HepG2 (cell line): ENCODE results near the gene TANGO2. TPM values are rescaled to one million over a fixed set of nuclear protein-coding genes. Genes with fewer than 3 reads are reported as not detected.

ENCODE experiments used
- FOXK2 ChIP-seq: fragments of 450-650 bp; IDR thresholded peaks from 2 replicates; pipeline ENCODE4 v1.6.1; 2016
- KAT7 ChIP-seq: IDR thresholded peaks from 2 replicates; pipeline ENCODE4 v1.6.1; 2018; ENCODE audit warnings: borderline replicate concordance, missing compliant biosample characterization
- KLF13 ChIP-seq: sonication (generic); formaldehyde crosslinking; IDR thresholded peaks from 2 replicates; pipeline ENCODE4 v1.4.0; 2020; ENCODE audit warnings: mild to moderate bottlenecking, missing genetic modification reagents
- MAF1 ChIP-seq: sonication (generic); formaldehyde crosslinking; IDR thresholded peaks from 2 replicates; pipeline ENCODE4 v1.5.0; 2020; ENCODE audit warnings: missing genetic modification reagents, borderline replicate concordance
- MEF2D ChIP-seq: sonication (generic); formaldehyde crosslinking; IDR thresholded peaks from 2 replicates; pipeline ENCODE4 v1.5.1; 2020; ENCODE audit warnings: mild to moderate bottlenecking, missing genetic modification reagents
- POLR2G ChIP-seq: fragments of 200-400 bp; formaldehyde crosslinking; IDR thresholded peaks from 2 replicates; pipeline ENCODE4 v1.6.1; 2018; ENCODE audit warnings: mild to moderate bottlenecking, low read depth, low read length, moderate library complexity
- RBM22 ChIP-seq: fragments of 200-400 bp; formaldehyde crosslinking; optimal IDR thresholded peaks from 2 replicates; pipeline ENCODE3; 2017; ENCODE audit warnings: mild to moderate bottlenecking, low read length, moderate library complexity
- SMAD9 ChIP-seq: sonication (generic); formaldehyde crosslinking; IDR thresholded peaks from 2 replicates; pipeline ENCODE4 v1.5.1; 2020; ENCODE audit warnings: mild to moderate bottlenecking, missing genetic modification reagents
- ZNF569 ChIP-seq: sonication (generic); formaldehyde crosslinking; IDR thresholded peaks from 2 replicates; pipeline ENCODE4 v1.5.0; 2020; ENCODE audit warnings: mild to moderate bottlenecking, missing genetic modification reagents, moderate library complexity, borderline replicate concordance
- ZNF615 ChIP-seq: sonication (generic); formaldehyde crosslinking; IDR thresholded peaks from 2 replicates; pipeline ENCODE4 v1.5.0; 2020; ENCODE audit warnings: mild to moderate bottlenecking, missing genetic modification reagents, borderline replicate concordance
- ZNF781 ChIP-seq: sonication (generic); formaldehyde crosslinking; IDR thresholded peaks from 2 replicates; pipeline ENCODE4 v1.5.1; 2020; ENCODE audit warnings: borderline replicate concordance, mild to moderate bottlenecking, missing genetic modification reagents; ENCODE audit errors: not compliant biosample characterization
- polyA plus RNA-seq, 8 experiments: library from polyadenylated mRNA; depleted of rRNA in 3 of 8; stranded (reverse) in 7 of 8; unstranded in 1 of 8; fragments of >200 nt; fragmentation: Illumina TruSeq in 4 of 8; extraction: Trizol in 4 of 8; gene quantifications; 2 replicates each; pipeline versions ENCODE4 v1.2.1 to v1.2.3, GENCODE V29; 2011 to 2016; ENCODE audit warnings: low read depth in 4 of 8, missing spikeins in 1 of 8, mixed read lengths in 1 of 8; ENCODE audit not compliant: insufficient read depth in 1 of 8
- total RNA-seq, 5 experiments: library from RNA; depleted of rRNA; stranded (reverse); fragments of >200 nt; fragmentation: Illumina TruSeq; extraction: Trizol; gene quantifications; 2 replicates each; pipeline ENCODE4 v1.2.3, GENCODE V29; 2016; ENCODE audit warnings: low read depth in 1 of 5
- TF ChIP-seq, protein P1 (sequence below): IDR thresholded peaks from 2 replicates; pipeline ENCODE4 v1.6.1; 2016; ENCODE audit warnings: low read depth
- TF ChIP-seq, protein P2 (sequence below): sonication (generic); formaldehyde crosslinking; IDR thresholded peaks from 2 replicates; pipeline ENCODE4 v1.4.0; 2020; ENCODE audit warnings: missing genetic modification reagents, mild to moderate bottlenecking, borderline replicate concordance
- TF ChIP-seq, protein P3 (sequence below): IDR thresholded peaks from 2 replicates; pipeline ENCODE4 v1.6.1; 2018; ENCODE audit warnings: missing genetic modification reagents, mild to moderate bottlenecking, missing compliant biosample characterization
- TF ChIP-seq, protein P4 (sequence below): sonication (generic); formaldehyde crosslinking; IDR thresholded peaks from 2 replicates; pipeline ENCODE4 v1.5.0; 2020; ENCODE audit warnings: missing genetic modification reagents
- TF ChIP-seq, protein P5 (sequence below): sonication (generic); formaldehyde crosslinking; IDR thresholded peaks from 2 replicates; pipeline ENCODE4 v1.4.0; 2020; ENCODE audit warnings: missing genetic modification reagents, borderline replicate concordance

TANGO2 gene
- total and polyA plus RNA-seq, 2 of the 13 experiments (the other 11 are each of a cell fraction or from before 2014, with no cell fraction given), result 12.9 to 14.8 TPM

DNA sequence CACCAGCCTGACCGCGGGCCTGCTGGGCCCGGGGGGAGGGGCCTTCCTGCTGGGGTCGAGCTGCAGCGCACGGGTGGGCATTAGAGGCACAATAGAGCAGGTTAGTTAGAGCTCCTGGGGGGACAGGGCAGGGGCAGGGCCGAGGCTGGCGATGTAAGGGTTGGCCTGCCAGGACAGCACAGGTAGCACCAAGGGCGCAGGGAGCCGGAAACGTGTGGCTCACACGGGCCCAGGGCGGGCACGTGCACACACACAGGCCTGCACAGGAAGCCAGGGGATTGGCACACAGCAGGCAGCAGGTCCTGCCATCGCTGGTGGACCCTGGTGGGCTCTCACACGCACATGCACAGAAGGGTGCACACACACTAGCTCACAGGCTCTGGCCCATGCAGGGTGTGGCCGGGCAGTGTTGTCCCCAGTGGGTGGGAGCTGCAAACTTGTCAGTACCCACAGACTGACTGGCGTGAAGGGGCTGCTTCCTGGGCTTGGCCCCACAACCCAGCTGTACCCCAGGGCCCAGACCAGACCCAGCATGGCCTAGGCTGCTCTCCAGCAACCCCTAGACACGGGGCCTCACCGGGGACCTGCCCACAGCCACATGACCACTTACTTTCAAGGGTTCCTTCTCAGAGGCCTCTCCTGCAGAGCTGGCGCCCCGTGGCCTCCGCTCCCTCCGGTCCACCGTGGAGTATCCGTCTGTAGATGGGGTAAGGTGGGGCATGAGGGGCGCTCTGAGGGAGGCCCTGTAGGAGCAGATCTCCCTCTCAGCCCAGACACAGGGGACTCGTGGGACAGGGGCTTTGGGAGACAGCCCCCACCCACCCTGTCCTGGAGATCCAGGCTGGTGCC, 49.4 kb upstream of the TANGO2 start (continued):
- TF ChIP-seq, protein P1, sequence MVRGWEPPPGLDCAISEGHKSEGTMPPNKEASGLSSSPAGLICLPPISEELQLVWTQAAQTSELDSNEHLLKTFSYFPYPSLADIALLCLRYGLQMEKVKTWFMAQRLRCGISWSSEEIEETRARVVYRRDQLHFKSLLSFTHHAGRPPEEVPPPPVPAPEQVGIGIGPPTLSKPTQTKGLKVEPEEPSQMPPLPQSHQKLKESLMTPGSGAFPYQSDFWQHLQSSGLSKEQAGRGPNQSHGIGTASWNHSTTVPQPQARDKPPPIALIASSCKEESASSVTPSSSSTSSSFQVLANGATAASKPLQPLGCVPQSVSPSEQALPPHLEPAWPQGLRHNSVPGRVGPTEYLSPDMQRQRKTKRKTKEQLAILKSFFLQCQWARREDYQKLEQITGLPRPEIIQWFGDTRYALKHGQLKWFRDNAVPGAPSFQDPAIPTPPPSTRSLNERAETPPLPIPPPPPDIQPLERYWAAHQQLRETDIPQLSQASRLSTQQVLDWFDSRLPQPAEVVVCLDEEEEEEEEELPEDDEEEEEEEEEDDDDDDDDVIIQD (CRISPR knock-in tag), result no peak
- TF ChIP-seq, protein P2, sequence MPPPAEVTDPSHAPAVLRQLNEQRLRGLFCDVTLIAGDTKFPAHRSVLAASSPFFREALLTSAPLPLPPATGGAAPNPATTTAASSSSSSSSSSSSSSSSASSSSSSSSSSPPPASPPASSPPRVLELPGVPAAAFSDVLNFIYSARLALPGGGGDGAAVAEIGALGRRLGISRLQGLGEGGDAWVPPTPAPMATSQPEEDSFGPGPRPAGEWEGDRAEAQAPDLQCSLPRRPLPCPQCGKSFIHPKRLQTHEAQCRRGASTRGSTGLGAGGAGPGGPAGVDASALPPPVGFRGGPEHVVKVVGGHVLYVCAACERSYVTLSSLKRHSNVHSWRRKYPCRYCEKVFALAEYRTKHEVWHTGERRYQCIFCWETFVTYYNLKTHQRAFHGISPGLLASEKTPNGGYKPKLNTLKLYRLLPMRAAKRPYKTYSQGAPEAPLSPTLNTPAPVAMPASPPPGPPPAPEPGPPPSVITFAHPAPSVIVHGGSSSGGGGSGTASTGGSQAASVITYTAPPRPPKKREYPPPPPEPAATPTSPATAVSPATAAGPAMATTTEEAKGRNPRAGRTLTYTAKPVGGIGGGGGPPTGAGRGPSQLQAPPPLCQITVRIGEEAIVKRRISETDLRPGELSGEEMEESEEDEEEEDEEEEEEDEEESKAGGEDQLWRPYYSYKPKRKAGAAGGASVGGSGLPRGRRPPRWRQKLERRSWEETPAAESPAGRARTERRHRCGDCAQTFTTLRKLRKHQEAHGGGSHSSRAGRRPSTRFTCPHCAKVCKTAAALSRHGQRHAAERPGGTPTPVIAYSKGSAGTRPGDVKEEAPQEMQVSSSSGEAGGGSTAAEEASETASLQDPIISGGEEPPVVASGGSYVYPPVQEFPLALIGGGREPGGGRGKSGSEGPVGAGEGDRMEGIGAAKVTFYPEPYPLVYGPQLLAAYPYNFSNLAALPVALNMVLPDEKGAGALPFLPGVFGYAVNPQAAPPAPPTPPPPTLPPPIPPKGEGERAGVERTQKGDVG (CRISPR knock-in tag), result 0 out of 2 replicates have a peak, but pooled peaks have one; percentile 15
- TF ChIP-seq ZNF615 (CRISPR knock-in tag), result no peak
- 0 out of 2 replicates have a peak, but pooled peaks have one; percentile 14 for TF ChIP-seq MAF1
- TF ChIP-seq ZNF781 (CRISPR knock-in tag), result no peak
- 0 out of 2 replicates have a peak, but pooled peaks have one; percentile 3 for TF ChIP-seq MEF2D (CRISPR knock-in tag)
- TF ChIP-seq, protein P3, sequence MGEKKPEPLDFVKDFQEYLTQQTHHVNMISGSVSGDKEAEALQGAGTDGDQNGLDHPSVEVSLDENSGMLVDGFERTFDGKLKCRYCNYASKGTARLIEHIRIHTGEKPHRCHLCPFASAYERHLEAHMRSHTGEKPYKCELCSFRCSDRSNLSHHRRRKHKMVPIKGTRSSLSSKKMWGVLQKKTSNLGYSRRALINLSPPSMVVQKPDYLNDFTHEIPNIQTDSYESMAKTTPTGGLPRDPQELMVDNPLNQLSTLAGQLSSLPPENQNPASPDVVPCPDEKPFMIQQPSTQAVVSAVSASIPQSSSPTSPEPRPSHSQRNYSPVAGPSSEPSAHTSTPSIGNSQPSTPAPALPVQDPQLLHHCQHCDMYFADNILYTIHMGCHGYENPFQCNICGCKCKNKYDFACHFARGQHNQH (CRISPR knock-in tag), result peak; percentile 19
- TF ChIP-seq ZNF569 (CRISPR knock-in tag), result no peak
- 0 out of 2 replicates have a peak, but pooled peaks have one; percentile 27 for TF ChIP-seq POLR2G
- TF ChIP-seq, protein P4, sequence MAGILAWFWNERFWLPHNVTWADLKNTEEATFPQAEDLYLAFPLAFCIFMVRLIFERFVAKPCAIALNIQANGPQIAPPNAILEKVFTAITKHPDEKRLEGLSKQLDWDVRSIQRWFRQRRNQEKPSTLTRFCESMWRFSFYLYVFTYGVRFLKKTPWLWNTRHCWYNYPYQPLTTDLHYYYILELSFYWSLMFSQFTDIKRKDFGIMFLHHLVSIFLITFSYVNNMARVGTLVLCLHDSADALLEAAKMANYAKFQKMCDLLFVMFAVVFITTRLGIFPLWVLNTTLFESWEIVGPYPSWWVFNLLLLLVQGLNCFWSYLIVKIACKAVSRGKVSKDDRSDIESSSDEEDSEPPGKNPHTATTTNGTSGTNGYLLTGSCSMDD (CRISPR knock-in tag), result 0 out of 2 replicates have a peak, but pooled peaks have one; percentile 36
- peak; percentile 49 for TF ChIP-seq RBM22
- no peak for TF ChIP-seq KAT7
- TF ChIP-seq, protein P5, sequence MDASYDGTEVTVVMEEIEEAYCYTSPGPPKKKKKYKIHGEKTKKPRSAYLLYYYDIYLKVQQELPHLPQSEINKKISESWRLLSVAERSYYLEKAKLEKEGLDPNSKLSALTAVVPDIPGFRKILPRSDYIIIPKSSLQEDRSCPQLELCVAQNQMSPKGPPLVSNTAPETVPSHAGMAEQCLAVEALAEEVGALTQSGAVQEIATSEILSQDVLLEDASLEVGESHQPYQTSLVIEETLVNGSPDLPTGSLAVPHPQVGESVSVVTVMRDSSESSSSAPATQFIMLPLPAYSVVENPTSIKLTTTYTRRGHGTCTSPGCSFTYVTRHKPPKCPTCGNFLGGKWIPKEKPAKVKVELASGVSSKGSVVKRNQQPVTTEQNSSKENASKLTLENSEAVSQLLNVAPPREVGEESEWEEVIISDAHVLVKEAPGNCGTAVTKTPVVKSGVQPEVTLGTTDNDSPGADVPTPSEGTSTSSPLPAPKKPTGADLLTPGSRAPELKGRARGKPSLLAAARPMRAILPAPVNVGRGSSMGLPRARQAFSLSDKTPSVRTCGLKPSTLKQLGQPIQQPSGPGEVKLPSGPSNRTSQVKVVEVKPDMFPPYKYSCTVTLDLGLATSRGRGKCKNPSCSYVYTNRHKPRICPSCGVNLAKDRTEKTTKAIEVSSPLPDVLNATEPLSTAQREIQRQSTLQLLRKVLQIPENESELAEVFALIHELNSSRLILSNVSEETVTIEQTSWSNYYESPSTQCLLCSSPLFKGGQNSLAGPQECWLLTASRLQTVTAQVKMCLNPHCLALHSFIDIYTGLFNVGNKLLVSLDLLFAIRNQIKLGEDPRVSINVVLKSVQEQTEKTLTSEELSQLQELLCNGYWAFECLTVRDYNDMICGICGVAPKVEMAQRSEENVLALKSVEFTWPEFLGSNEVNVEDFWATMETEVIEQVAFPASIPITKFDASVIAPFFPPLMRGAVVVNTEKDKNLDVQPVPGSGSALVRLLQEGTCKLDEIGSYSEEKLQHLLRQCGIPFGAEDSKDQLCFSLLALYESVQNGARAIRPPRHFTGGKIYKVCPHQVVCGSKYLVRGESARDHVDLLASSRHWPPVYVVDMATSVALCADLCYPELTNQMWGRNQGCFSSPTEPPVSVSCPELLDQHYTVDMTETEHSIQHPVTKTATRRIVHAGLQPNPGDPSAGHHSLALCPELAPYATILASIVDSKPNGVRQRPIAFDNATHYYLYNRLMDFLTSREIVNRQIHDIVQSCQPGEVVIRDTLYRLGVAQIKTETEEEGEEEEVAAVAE (CRISPR knock-in tag), result no peak; the same call in 1 of the 2 replicates
- no peak for TF ChIP-seq KLF13 (CRISPR knock-in tag)
- no peak for TF ChIP-seq SMAD9 (CRISPR knock-in tag)
- no peak for TF ChIP-seq FOXK2
